VCaP (cell line): Measurements from ENCODE around the gene BCL2L13.
"Not testable (repeated sequence)": the region's sequence is repeated elsewhere in the genome, so short reads cannot be mapped to it uniquely, and the experiment has no call there.

ENCODE experiments used
- H3K27ac ChIP-seq: fragments of 450-650 bp; 2 replicates; pipeline ENCODE4 v1.5.1; 2017
- TF ChIP-seq, protein P1 (sequence below): fragments of 450-650 bp; conservative IDR thresholded peaks from 2 replicates; pipeline ENCODE4 v1.5.1; 2017; ENCODE audit warnings: mild to moderate bottlenecking, moderate library complexity

Gene BCL2L13

DNA sequence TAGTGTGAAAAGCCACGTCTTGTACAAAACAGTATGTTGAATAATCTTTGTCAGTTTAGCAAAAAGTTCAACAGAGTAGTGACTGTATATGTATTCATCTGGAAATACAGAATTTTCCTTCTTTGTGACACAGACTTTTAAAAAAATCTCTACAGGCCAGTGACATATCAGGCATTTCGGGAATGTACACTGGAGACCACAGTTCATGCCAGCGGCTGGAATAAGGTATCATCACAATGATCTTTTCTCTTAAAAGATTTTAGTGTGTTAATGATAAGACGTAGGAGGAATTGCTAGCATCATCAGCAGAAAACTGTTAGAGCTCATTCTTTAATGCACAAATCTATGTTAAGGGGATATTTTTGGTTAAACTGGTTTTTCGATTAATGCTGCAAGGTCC is 57.4 kb downstream of the BCL2L13 start:
- H3K27ac ChIP-seq, result no peak overlapping the region
- TF ChIP-seq, protein P1, sequence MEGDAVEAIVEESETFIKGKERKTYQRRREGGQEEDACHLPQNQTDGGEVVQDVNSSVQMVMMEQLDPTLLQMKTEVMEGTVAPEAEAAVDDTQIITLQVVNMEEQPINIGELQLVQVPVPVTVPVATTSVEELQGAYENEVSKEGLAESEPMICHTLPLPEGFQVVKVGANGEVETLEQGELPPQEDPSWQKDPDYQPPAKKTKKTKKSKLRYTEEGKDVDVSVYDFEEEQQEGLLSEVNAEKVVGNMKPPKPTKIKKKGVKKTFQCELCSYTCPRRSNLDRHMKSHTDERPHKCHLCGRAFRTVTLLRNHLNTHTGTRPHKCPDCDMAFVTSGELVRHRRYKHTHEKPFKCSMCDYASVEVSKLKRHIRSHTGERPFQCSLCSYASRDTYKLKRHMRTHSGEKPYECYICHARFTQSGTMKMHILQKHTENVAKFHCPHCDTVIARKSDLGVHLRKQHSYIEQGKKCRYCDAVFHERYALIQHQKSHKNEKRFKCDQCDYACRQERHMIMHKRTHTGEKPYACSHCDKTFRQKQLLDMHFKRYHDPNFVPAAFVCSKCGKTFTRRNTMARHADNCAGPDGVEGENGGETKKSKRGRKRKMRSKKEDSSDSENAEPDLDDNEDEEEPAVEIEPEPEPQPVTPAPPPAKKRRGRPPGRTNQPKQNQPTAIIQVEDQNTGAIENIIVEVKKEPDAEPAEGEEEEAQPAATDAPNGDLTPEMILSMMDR, result no peak

DNA sequence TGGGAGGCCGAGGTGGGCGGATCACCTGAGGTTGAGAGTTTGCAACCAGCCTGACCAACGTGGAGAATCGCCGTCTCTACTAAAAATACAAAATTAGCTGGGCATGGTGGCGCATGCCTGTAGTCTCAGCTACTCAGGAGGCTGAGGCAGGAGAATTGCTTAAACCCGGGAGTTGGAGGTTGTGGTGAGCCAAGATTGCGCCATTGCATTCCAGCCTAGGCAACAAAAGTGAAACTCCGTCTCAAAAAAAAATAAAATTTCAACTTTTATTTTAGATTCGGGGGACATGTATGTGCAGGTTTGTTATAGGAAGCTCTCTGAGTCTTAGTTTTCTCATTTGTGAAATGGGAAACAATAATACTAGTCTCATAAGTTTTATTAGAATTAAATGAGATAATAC is 58.6 kb downstream of the BCL2L13 start:
- not testable (repeated sequence) for H3K27ac ChIP-seq

DNA sequence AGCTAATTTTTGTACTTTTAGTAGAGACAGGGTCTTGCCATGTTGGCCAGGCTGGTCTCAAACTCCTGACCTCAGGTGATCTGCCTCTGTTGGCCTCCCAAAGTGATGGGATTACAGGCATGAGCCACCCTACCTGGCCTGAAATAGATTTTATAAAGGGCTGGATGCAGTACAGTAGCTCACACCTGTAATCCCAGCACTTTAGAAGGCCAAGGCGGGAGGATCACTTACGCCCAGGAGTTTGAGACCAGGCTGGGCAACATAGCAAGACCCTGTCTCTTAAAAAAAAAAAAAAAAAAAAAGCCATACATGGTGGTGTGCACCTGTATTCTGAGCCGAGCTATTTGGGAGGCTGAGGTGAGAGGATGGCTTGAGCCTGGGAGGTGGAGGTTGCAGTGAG is 59.7 kb downstream of the BCL2L13 start:
- not testable (repeated sequence) for H3K27ac ChIP-seq

DNA sequence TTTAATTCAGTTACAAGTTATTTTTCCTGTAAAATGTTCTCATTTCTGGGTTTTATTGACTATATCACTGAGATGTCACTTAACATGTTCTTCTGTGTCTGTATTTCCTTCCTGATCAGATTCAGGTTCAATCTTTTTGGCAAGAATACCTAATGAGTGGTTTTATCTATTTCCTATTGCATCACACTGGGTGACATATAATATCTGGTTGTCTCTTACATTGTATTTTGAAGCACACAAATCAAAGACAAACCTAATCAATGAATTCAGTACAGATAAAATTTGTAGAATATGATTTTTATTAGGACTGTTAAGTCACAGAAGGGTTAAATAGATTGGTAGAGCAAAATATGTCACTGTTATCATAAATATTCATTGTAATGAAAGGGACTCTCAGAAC is 60.4 kb downstream of the BCL2L13 start:
- no peak overlapping the region; the same call in 1 of the 2 replicates for H3K27ac ChIP-seq
- TF ChIP-seq, protein P1, result no peak

DNA sequence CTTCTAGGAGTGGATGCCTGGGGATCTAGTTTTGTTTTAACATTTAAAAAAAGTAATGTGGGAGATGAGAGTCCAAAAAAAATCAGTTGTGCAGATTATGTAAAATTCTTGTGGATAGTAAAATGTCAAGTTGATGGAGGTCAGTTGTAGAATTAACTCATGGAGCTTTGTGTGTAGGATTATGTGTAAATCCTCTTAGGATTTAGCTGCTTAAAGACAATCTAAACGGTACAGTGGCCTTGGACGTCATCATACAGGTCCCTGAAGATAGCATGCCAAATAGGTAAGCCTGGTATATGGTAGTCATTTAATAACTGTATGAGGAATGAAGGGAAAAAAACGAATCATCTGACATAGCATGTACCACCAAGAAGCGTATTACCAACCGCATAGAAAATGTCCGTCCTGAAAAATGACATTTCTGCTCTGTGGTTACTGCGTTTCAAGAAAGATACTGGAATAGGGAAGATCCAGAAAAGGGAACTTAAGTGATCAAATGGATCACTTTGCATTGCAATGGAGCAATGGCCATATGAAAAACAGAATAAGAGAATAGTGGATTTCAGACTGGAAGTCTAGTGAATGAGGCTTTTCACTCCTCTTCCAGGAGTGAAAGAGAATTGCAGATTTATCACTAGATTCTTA is 61.3 kb downstream of the BCL2L13 start:
- no peak overlapping the region for H3K27ac ChIP-seq
- TF ChIP-seq, protein P1, result no peak

DNA sequence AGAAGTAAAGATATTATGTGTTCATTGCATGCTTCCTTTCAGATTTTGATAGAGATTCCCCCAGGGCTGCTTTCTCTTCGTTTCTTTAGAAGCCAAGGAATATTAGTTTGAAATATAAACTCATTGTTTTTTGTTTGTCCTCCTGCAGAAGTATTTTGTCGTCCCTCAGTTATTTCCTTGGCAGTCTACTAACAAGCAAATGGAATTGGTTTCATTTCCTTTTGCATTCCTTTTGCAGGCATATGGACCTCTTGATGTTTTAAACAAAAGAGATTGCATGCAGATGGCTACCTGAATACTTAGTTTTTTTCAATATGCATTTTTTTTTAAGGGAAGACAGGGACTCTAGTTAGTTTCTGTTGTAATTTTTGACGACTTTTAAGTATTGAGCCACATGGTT is 62.2 kb downstream of the BCL2L13 start:
- TF ChIP-seq, protein P1, result no peak
- no peak overlapping the region for H3K27ac ChIP-seq

DNA sequence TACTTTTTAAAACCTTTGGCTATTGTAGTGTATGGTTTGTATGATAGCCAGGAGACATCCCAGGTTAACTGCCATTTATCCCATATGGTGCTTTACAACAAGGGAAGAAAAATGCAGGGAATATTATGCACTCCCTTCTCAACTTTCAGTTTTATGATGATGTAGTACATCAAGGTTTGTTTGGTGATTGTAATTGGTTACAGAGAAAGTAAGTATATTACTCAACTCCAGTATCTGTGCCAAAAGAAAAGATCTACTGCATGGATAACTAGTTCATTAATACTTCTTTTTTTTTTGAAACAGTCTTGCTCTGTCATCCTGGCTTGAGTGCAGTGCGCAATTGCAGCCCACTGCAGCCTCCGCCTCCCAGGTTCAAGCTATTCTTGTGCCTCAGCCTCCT is 65.3 kb downstream of the BCL2L13 start:
- H3K27ac ChIP-seq, result no peak overlapping the region
- TF ChIP-seq, protein P1, result no peak

DNA sequence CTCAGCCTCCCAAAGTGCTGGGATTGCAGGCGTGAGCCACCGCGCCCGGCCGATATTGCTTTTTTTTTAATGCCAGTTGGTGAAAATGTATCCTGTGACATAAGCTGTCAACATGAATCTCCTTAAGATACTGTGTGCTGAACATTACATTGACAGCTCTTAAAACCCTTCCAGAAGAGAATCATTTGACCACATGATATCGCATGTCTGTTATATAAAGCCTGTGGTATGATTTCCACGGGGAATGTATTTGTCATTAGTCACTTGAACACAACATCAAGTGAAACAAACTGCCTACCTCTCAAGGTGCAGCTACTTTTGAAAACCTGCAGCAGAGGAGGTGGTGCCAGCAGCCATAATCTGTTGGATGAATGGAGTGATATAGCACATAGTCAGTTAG is 67.0 kb downstream of the BCL2L13 start:
- TF ChIP-seq, protein P1, result no peak
- H3K27ac ChIP-seq, result peak overlapping the region; percentile 85
